ENCODE measurements around the gene HERPUD2. TPM values are rescaled to one million over a fixed set of nuclear protein-coding genes. Genes with fewer than 3 reads are reported as not detected.

The HERPUD2 gene, protein sequence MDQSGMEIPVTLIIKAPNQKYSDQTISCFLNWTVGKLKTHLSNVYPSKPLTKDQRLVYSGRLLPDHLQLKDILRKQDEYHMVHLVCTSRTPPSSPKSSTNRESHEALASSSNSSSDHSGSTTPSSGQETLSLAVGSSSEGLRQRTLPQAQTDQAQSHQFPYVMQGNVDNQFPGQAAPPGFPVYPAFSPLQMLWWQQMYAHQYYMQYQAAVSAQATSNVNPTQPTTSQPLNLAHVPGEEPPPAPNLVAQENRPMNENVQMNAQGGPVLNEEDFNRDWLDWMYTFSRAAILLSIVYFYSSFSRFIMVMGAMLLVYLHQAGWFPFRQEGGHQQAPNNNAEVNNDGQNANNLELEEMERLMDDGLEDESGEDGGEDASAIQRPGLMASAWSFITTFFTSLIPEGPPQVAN
- 18.8 and 29.2 TPM in 2 replicates for total RNA-seq

DNA sequence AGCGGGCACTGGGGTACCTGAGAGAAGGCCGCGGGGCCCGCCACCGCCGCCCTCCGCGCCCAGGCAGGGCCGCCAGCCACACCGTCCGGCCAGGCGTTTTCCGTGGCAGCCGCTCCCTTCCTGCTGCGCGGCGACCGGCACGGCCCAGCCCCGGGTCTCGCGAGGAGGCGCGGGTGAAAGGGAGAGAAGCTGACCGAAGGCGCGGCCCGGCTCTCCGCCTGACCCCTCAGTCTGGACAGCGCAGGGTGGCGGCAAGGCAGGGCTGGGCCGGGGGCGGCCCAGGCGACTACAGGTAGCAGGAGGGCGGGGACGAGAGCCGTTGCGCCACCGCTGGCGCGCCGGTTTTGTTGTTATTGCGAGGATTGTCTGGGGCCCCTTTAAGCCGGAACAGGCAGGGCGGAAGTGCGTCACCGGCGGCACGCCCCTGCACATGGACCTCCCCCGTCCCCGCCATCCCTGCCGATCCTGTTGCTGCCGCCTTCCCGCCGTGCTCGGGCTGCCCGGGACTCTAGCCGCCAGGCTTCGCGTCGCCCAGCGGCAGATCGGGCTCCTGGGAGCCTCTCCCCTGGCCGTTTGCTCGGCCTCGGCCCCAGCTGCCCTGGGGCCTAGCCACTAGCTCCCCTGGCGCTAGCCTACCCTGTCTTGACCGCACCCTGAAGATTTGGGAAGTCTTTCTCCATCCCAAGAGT, at the start of gene HERPUD2:
TSS of gene HERPUD2 (minus strand) at position 352 of the 689 bp plus-strand sequence. CDS start 805 bp downstream, outside the sequence.

Other genes with a start within 250 kb of the HERPUD2 start
- gene SEPTIN7, start 105.9 kb upstream of the HERPUD2 start, total RNA-seq: 124 and 244 TPM in 2 replicates